Esophagus squamous epithelium (tissue), 5 donors: ENCODE results near the gene PDCD2. TPM values are rescaled to one million over a fixed set of nuclear protein-coding genes. Genes with fewer than 3 reads are reported as not detected.

Source experiments
- DNase-seq: peaks from one replicate; lab custom pipeline; 2025; lab: John Stamatoyannopoulos, UW
- H3K27ac ChIP-seq, 4 donors: fragments of 200-600 bp; sonication (generic); one replicate each; pipeline ENCODE4 v1.5.1; 2016 to 2019; ENCODE audit warnings: mild to moderate bottlenecking in 1 of 4
- H3K27me3 ChIP-seq, 4 donors: fragments of 200-600 bp; sonication (generic); 1 replicate in 3 of 4; 2 replicates in 1 of 4; pipeline versions ENCODE4 v1.5.1 to v1.6.0; 2017 to 2021; ENCODE audit warnings: antibody characterized with exemption in 1 of 4
- H3K36me3 ChIP-seq, 3 donors: fragments of 200-600 bp; sonication (generic); one replicate each; pipeline ENCODE4 v1.5.1; 2016 to 2019
- H3K4me1 ChIP-seq, 3 donors: fragments of 200-600 bp; sonication (generic); one replicate each; pipeline ENCODE4 v1.5.1; 2017 to 2019
- H3K4me3 ChIP-seq, 4 donors: fragments of 200-600 bp; sonication (generic); 1 replicate in 3 of 4; 2 replicates in 1 of 4; pipeline ENCODE4 v1.5.1; 2016 to 2019; ENCODE audit warnings: mild to moderate bottlenecking in 2 of 4, moderate library complexity in 1 of 4
- H3K9me3 ChIP-seq, 3 donors: fragments of 200-600 bp; sonication (generic); one replicate each; pipeline ENCODE4 v1.5.1; 2016 to 2019
- POLR2A ChIP-seq, 4 donors: fragments of 450-650 bp; IDR thresholded peaks; one replicate each; pipeline ENCODE4 v1.6.1; 2017; ENCODE audit warnings: antibody characterized with exemption in 4 of 4, mild to moderate bottlenecking in 4 of 4, moderate library complexity in 3 of 4
- WGBS, 2 donors: methylation state at CpG; one replicate each; pipeline ENCODE4 v1.1.5; 2018; 5-methylcytosine and 5-hydroxymethylcytosine counted together
- intact Hi-C: fragments of 100-400 bp; cut with DNase I; formaldehyde crosslinking; loops from one replicate; pipeline ENCODE4 v1.15.0; 2022
- total RNA-seq, 4 donors: library from RNA; depleted of rRNA; stranded (reverse); fragments of >200 nt; gene quantifications; one replicate each; pipeline ENCODE4 v1.1.0, GENCODE V29; 2016
- TF ChIP-seq, protein P1 (sequence below), 6 experiments: fragments of 450-650 bp in 4 of 6; fragments of 200-600 bp in 2 of 6; sonication (generic) in 2 of 6; IDR thresholded peaks; one replicate each; pipeline ENCODE4 v1.5.1; 2016 to 2019; ENCODE audit warnings: antibody characterized with exemption in 6 of 6, mild to moderate bottlenecking in 4 of 6, moderate library complexity in 4 of 6
- donor health status: DM: yes; HTN: yes; CAD: no.

The PDCD2 gene
- total RNA-seq, 4 donors from 2014 or later: 41.0 to 71.3 (median 60.7) TPM

DNA sequence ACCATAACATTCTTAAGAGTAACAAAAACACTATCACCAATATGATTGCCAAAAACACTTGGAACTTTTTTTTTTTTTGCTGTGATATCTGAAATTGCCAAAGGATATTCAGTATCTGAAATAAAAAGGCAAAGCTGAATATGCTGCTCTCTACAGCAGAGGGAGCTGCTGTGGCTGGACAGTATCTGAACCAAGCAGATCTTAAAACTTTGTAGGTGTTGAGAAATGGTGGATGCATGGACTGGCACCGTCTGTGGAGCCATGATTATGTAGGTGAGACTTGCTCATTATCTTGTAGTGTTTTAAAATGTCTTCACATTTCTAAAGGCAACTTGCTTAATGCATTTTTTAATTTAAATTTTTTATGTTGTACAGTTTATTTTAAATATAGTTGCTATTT lies 9.2 kb downstream of the PDCD2 start:
- Histone ChIP-seq H3K27ac (no peak overlapping the region), H3K9me3 (no peaks in the 10 kb centered on the region), H3K36me3 (peaks cover 3 to 98% (median 18%) of the 10 kb centered on the region in 3 donors), H3K27me3 (no peaks in the 10 kb centered on the region), H3K4me3 (no peak overlapping the region), H3K4me1 (no peaks in the 10 kb centered on the region)
- intact Hi-C loops: no loop called here
- WGBS, 2 donors: 68 to 87% methylated on average over 1 of the region's 1 CpG
- TF ChIP-seq, protein P1, sequence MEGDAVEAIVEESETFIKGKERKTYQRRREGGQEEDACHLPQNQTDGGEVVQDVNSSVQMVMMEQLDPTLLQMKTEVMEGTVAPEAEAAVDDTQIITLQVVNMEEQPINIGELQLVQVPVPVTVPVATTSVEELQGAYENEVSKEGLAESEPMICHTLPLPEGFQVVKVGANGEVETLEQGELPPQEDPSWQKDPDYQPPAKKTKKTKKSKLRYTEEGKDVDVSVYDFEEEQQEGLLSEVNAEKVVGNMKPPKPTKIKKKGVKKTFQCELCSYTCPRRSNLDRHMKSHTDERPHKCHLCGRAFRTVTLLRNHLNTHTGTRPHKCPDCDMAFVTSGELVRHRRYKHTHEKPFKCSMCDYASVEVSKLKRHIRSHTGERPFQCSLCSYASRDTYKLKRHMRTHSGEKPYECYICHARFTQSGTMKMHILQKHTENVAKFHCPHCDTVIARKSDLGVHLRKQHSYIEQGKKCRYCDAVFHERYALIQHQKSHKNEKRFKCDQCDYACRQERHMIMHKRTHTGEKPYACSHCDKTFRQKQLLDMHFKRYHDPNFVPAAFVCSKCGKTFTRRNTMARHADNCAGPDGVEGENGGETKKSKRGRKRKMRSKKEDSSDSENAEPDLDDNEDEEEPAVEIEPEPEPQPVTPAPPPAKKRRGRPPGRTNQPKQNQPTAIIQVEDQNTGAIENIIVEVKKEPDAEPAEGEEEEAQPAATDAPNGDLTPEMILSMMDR (IDR thresholded peaks at IDR 0.05): peak in 2 of 6 experiments; percentile 11 to 38
- no peak for TF ChIP-seq POLR2A (IDR thresholded peaks at IDR 0.05)
- DNase-seq: no peak

DNA sequence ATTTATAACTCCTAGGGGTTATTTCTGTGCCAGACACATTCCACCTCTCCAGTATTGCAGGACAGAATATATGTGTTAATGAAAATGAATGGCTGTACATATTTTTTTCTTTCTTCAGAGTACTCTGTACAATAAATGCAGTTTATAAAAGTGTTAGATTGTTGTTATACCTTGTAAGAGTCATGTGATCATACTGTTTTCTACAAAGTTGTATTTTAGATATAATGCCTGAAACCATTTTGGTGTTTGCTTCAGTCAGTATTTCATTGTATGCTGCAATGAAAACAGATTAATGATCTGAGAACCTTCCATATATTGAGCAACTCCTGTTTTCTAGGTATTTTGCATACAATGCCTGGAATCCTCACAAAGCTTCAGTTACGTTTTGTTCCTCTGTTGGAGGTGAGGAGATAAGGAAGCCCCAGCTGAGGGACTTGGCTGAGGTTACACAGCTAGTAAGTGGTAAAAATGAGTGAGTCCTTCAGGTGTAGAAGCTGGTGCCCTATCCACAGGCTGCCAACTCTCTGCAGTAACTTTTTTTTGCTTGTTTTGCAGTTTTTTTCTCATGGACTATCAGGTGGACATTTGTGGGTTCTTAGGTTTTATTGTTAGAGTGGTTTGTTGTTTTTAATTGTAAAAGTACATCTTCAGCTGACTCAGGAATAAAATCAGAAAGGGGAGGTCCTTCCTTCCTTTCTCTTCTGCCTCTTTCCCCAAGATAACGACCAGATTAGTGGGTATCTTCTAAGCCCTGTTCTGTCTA lies 11.6 kb downstream of the PDCD2 start:
- no peak overlapping the region for H3K27ac ChIP-seq
- H3K36me3 ChIP-seq: peaks cover 8 to 99% (median 32%) of the 10 kb centered on the region in 3 donors
- no peaks in the 10 kb centered on the region for H3K4me1 ChIP-seq
- no peak overlapping the region for H3K4me3 ChIP-seq
- no peaks in the 10 kb centered on the region for H3K9me3 ChIP-seq
- DNase-seq: no peak
- no peaks in the 10 kb centered on the region for H3K27me3 ChIP-seq
- WGBS, 2 donors: 65 to 78% methylated on average over 2 of the region's 2 CpGs
- TF ChIP-seq POLR2A (IDR thresholded peaks at IDR 0.05): no peak
- TF ChIP-seq, protein P1 (IDR thresholded peaks at IDR 0.05): no peak
- intact Hi-C loops: no loop called here

DNA sequence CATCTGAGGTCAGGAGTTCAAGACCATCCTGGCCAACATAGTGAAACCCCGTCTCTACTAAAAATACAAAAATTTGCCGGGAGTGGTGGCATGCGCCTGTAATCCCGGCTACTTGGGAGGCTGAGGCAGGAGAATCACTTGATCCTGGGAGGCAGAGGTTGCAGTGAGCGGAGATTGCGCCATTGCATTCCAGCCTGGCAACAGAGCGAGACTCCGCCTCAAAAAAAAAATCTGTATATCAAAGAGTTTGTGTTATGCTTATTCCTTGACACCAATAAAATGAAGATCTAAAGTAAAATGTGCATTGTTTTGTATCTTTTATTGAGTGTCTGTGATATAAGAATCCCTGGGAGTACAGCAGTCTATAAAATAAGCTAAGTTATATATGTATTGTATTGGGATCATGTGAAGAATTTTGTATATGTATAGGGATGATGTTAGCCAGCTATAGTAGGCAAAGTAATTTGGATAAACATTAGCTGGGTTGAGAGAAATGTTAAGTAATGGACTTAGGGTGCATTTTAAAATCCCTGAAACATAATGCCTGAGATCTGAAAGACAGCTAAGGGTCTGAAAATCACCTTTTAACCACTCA lies 19.4 kb downstream of the PDCD2 start:
- intact Hi-C loops: no loop called here
- no peak overlapping the region for H3K27ac ChIP-seq
- H3K4me3 ChIP-seq: no peak overlapping the region
- H3K4me1 ChIP-seq: no peaks in the 10 kb centered on the region
- no peaks in the 10 kb centered on the region for H3K27me3 ChIP-seq
- TF ChIP-seq, protein P1 (IDR thresholded peaks at IDR 0.05): no peak
- no peak for TF ChIP-seq POLR2A (IDR thresholded peaks at IDR 0.05)
- DNase-seq: no peak
- 88 to 97% methylated on average over 8 of the region's 8 CpGs for WGBS, 2 donors
- peaks cover 3 to 99% (median 46%) of the 10 kb centered on the region in 3 donors for H3K36me3 ChIP-seq
- H3K9me3 ChIP-seq: no peaks in the 10 kb centered on the region

DNA sequence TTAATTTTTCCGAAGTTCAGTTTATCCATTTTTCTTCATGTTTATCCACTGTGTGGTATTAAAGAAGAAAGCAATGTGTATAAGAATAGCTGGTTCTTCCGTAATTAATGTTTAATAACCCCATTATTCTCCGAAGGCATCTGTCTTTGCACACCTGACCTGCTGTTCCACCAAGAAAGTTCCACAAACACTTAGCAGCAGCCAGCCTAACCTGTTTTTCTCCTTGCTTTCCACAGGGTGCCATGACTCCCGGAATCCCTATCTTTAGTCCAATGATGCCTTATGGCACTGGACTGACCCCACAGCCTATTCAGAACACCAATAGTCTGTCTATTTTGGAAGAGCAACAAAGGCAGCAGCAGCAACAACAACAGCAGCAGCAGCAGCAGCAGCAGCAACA lies 22.9 kb downstream of the PDCD2 start:
- Histone ChIP-seq H3K27me3 (no peaks in the 10 kb centered on the region), H3K4me3 (no peak overlapping the region), H3K4me1 (peaks cover 0 to 1% (median 0%) of the 10 kb centered on the region in 3 donors), H3K9me3 (no peaks in the 10 kb centered on the region), H3K27ac (no peak overlapping the region), H3K36me3 (peaks cover 0 to 97% (median 24%) of the 10 kb centered on the region in 3 donors)
- TF ChIP-seq POLR2A (IDR thresholded peaks at IDR 0.05): no peak
- TF ChIP-seq, protein P1 (IDR thresholded peaks at IDR 0.05): no peak
- intact Hi-C loops: no loop called here
- 78 to 87% methylated on average over 4 of the region's 4 CpGs for WGBS, 2 donors
- no peak for DNase-seq

DNA sequence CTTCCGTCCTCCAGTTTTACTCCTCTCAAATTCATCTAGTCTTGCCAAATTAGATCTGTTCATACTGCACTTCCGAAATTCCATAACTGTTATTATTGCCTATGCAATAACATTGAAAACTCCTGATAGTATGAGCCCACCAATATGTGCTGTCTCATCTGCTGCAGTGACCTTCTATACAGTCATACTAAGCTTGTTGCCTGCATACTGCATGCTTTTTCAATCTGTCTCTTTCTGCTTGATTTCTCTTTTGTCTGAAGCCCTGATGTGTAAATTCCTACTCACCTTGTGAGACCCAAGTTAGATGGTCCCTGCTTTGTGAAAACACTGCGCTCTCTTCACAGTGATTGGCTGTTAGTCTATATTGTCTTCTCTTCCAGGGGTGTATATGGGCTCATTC lies 29.1 kb downstream of the PDCD2 start:
- TF ChIP-seq POLR2A (IDR thresholded peaks at IDR 0.05): no peak
- TF ChIP-seq, protein P1 (IDR thresholded peaks at IDR 0.05): no peak
- no peaks in the 10 kb centered on the region for H3K9me3 ChIP-seq
- peak overlapping the region in 2 of 4 donors; percentile 96 to 97 for H3K27ac ChIP-seq
- H3K4me1 ChIP-seq: peaks cover 22 to 45% (median 27%) of the 10 kb centered on the region in 3 donors
- H3K27me3 ChIP-seq: no peaks in the 10 kb centered on the region
- peak overlapping the region in 3 of 4 donors; percentile 89 to 93 (median 91) for H3K4me3 ChIP-seq
- intact Hi-C loops: no loop called here
- WGBS, 2 donors: 48 to 50% methylated on average over 3 of the region's 3 CpGs
- H3K36me3 ChIP-seq: peaks cover 0 to 35% (median 3%) of the 10 kb centered on the region in 3 donors
- no peak for DNase-seq
